ENCODE data around the gene CEP112.

DNA sequence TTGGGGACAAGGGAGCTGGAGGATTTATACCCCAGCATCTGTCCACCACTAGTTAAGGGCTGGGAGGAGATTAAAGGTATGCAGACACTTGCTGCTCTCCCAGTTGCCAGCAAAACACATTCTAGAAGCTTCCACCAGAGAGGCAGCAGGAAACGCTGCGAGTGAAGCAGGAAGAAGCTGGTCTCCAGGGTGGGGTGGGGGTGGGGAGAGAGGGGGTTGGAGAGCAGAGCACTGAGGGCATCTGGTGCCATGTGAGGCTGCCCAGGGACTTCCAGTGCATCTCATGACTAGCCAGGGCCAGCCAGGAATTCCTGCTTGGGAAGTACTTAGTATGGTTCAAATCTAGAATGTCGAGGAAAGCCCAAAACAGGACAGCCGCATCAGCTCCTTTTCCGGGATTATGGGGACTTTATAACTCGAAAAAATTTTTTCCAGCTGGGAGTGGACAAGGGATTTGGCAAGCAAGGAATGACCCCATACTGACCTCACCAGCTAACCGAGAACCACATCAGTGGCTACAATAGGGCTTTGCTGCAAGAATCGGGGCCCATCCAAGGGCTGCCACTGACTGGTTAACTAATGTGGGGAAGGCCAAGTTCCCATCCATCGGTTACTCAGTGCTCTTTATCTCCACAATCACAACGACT, 604.3 kb downstream of the CEP112 start:
- TF ChIP-seq POLR2A (IDR thresholded peaks at IDR 0.05; ENCODE audit: low read length) (no peak), GATA1 (IDR thresholded peaks at IDR 0.05; ENCODE audit: low read depth, low read length) (no peak)

All from erythroblast (primary cell).